ENCODE measurements around the gene TECRL.

The TECRL gene

DNA sequence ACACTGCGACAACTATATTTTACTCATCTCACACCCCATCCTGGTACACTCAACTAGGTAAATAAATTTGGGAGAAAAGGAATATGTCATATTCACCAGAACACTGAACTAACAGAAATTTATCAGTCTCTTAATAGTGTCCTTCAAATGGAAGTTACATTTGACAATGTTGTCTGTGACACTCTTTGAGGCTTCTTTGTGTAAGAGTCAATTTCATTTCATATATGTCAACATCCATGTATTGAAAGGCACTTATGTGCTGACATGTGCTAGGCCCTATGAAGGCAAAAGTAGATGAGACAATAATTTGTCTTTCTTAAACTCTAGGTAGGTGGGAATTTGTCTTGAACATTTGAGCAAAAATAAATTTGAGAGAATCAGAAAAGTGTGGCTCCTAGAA lies 82.0 kb downstream of the TECRL start:
- DNase-seq (ENCODE audit: low spot score) = no peak

DNA sequence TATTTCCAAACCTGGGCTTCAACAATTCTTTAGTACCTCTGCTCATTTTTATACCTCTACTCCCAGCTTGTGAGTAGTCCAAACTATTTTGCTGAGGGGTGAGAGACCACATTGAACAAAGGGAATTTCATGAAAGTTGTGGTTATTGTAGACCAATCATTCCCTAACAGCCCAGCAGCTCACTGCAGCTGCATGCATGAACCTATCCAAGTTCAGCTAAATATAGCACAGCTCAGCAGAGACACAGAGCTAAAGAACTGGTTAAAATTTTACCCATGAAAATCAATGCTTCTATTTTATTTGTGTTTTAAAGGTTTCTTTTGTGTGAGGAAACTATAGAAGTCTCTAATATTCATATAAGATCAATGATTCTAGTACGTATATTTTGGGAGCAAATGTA lies 82.7 kb downstream of the TECRL start:
- DNase-seq (ENCODE audit: low spot score) = no peak

DNA sequence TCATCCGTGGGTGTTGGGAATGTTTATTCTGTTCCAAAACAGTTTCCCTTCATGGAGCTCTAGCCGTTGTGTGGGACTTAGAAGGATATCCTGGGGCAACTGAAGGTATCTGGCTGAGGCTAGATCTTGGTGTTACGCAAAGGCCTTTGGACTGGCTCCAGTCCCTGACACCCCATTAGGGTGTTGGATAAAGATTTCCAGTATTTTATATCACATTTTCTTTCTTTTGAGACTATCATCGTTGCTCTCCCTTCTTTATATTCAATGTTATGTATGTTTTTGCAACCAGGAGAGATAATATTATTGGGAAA lies 103.0 kb downstream of the TECRL start:
- no peak for DNase-seq (ENCODE audit: low spot score)

DNA sequence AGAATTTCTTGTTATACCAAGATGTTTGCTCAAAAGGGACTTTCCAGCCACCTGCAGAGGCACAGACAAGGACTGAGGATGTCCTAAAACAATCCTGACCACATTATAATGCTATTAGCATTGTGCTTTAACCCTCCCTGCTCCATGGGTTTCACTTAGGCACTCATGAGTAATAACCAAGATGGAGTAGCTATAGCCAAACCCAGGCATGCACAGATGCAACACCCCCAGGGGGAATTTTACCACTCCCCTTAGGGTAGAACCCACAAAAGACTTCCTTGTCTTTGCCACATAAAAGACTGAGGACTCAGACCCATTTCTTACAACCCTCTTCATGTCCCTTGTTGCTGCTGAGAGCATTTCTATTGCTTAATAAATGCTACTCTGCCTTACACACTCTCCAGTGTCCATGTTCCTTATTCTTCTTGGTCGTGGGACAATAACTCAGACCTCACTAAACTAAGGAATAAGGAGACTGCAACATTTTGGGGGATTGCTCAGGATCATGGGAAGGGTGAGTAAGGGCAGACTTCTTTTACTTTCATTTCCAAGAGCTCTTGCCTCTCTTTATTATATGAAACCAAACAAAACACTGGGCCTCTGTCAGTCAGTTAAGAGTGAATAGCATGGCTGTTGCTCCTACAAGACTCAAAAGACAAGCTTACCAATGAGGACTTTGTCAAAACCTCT lies 103.5 kb downstream of the TECRL start:
- no peak for DNase-seq (ENCODE audit: low spot score)

DNA sequence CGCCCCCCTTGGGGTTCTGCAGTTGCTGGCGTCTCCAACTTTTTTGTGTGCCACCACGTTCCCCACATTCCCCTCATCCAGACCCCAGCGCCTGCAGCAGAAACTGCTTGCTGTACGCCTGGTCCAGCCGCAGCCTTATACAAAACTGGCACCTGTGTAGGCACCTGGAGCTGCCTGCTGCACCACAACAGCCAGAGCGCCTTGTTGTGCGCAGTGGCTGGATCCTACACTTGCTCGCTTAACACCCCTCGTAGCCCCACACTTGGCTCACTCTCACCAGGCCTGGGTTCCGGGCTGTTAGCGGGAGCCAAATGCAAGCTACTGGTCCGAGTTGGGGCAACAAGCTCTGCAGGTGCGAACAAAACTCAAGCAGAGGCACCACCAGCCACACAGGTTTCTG lies 136.8 kb downstream of the TECRL start:
- no peak for DNase-seq (ENCODE audit: low spot score)

DNA sequence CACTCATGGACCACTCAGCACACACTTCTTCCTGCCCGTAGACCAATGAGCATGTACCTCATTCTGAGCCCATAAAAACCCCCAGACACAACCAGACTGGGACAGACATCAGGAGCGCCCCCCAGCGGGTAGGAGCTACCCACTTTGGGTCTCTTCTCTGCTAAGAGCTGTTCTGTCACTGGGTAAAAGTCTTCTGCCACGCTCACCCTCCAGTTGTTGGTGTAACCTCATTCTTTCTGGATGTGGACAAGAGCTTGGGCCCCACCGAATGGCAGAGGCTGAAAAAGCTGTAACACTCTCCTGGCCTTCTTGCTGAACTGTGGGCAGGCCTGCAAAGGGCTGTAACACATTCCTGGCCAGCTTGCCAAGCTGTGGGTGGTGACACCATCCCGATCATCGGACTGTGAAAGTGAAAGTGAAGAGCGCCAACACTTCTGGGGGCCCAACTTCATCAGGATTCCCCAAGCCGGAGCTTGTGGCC lies 137.6 kb downstream of the TECRL start:
- DNase-seq (ENCODE audit: low spot score) = no peak

DNA sequence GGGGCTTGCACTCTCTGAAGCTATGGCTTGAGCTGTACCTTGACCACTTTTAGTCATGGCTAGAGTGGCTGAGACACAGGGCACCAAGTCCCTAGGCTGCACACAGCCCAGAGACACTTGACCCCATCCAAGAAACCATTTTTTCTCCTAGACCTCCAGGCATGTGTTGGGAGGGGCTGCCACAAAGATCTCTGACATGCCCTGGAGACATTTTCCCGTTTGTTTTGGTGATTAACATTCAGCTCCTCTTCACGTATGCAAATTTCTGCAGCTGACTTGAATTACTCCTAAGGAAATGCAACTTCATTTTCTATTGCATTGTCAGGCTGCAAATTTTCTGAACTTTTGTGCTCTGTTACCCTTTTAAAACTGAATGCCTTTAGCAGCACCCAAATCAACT lies 142.6 kb downstream of the TECRL start:
- DNase-seq (ENCODE audit: low spot score) = no peak

DNA sequence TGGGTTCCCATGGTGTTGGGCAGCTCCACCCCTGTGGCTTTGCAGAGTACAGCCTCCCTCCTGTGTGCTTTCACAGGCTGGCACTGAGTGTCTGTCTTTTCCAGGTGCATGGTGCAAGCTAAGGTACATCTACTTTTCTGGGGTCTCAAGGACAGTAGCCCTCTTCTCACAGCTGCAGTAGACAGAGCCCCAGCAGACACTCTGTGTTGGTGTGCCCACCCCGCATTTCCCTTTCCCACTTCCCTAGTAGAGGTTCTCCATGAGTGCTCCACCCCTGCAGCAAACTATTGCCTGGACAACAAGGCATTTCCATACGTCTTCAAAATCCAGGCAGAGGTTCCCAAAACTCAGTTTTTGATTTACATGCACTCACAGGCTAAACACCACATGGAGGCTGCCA lies 143.0 kb downstream of the TECRL start:
- DNase-seq (ENCODE audit: low spot score) = no peak

DNA sequence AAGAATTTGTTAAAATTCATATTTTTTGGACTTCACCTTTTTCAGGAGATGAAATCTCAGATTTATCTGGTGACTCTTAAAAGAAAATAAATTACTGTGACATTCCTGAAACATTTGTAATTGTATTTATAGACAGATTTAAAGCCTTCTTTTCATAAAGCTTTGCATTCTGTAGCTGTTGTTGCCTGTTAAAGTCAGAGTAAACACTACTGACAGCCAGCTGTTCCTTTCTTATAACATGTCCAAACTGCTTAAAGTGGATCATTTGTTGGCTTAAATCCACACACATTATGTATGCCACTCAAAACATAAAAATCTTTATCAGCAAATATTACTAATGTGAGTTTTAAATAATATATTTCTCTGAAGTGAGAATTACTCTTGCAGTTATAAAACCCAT lies 157.5 kb downstream of the TECRL start:
- no peak for DNase-seq (ENCODE audit: low spot score)

DNA sequence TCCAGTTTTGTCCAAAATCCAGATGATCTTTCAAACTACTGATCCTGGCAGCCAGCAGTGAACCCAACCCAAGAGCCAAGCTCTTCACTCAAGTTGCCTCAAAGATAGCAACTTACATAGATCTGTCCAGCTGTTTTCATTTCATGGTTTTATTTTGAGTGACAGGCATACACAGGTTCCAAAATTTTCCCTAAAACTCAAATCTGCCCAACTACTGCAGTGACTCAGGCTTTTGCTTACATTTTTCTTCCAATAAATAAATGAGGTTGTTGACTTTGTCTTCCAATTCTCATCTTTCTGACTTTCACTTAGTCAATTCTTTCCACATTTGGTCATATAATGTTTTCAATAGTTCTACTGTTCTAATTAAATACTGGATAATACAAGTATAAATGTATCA lies 158.8 kb downstream of the TECRL start:
- DNase-seq (ENCODE audit: low spot score) = no peak

DNA sequence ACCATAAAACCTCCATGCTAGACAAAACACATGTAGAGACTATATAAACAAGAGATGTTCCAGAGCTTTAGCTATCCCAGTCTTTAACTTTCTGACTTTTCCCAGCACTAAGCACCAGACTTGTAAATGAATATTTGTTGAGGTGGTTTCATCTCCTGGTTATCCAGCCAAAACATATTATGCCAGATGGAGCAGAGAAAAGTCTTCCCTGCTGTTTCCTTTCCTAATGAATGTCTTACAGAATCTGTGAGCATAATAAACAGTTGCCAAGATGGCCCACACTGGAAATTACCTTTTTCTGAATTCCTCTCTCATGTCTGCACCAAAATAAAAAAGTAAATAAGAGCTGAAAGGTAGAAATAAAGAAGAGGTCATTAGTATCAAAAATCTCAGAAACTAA lies 159.2 kb downstream of the TECRL start:
- no peak for DNase-seq (ENCODE audit: low spot score)

DNA sequence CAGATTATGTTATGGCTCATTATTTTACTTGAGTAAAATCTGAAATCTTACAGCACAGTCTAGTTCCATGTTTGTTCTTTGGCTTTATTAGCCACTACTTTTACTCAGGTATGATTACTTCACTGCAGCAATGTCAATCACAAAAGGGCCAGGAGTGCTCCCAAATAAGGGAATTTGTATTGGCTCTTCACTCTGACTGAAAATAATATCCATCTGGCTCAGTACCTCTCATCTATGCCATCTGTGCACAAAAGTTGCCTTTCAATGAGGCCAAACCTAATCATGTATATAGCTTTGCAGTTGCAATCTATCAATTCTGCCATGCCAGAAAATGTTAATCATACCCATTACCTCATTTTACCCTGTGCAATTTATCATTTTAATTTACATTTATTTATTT lies 161.1 kb downstream of the TECRL start:
- no peak for DNase-seq (ENCODE audit: low spot score)

DNA sequence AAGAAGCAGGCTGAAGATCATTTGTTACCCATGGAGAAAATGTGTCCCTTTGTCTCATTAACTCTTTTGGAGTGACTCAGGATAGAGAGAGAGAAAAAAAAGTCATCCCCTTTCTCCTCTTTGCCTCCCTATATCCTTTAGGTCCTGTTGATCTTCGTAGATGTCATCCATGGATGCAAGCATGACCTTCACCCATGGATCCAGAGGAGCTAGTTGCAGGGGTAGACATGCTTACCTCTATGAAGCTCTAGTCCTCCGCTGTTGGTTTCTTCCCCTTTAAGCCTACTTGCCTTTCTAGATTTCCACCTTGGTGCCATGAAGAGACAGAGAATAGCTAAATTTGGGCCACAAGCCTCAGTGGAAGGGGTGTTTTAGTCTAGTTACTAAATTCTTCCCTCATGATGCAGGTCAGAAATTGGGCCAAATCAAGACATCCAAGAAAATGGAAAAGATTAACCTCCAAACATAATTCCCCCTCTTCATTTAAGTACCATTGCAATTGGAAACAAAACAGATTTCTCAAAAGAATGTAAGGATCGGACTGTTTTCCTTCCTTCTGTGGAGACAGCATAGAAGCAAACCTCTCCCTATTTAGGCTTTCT lies 178.4 kb downstream of the TECRL start:
- no peak for DNase-seq (ENCODE audit: low spot score)
